Activated T-helper 2 cell treated with anti-CD3 and anti-CD28 coated beads, Interferon-gamma antibody, Interleukin-2, Interleukin-4, amounts not matched to agents 10 μg/mL and 5 μg/mL and 100 μg/mL, durations not matched to agents 14 hours and 24 hours and 36 hours (primary cell): Measurements from ENCODE around the gene MRM2. TPM values are rescaled to one million over a fixed set of nuclear protein-coding genes. Genes with fewer than 3 reads are reported as not detected.

Source experiments
- DNase-seq: peaks from one replicate; pipeline ENCODE4 v3.0.0; 2021; ENCODE audit warnings: low spot score
- H3K27ac Mint-ChIP-seq: one replicate; pipeline ENCODE4 v1.8.0; 2021; ENCODE audit warnings: mixed read lengths
- H3K27me3 Mint-ChIP-seq: one replicate; pipeline ENCODE4 v1.8.0; 2021; ENCODE audit warnings: low read depth, mixed read lengths
- H3K36me3 Mint-ChIP-seq: one replicate; pipeline ENCODE4 v1.8.0; 2021; ENCODE audit warnings: low read depth, mixed read lengths
- H3K4me1 Mint-ChIP-seq: one replicate; pipeline ENCODE4 v1.8.0; 2021; ENCODE audit warnings: low read depth, mixed read lengths
- H3K4me3 Mint-ChIP-seq: one replicate; pipeline ENCODE4 v1.8.0; 2021; ENCODE audit warnings: low read depth, mild to moderate bottlenecking, moderate library complexity, mixed read lengths
- H3K9me3 Mint-ChIP-seq: one replicate; pipeline ENCODE4 v1.8.0; 2021; ENCODE audit warnings: mixed read lengths
- intact Hi-C: fragments of 100-400 bp; cut with micrococcal nuclease; formaldehyde crosslinking; loops from one replicate; pipeline ENCODE4 v1.15.1; 2023
- total RNA-seq: library from RNA; stranded (reverse); gene quantifications from 2 replicates; pipeline ENCODE4 v1.2.3, GENCODE V29; 2022

MRM2 gene
- total RNA-seq, 1 donor from 2014 or later: 40.0 TPM

- intact Hi-C loops: no loop called here
Measured at GRCh38 chr7:2191016-2191415, 51.0 kb downstream of the MRM2 start.

GRCh38 chr7:2190531-2190930 lies 51.5 kb downstream of the MRM2 start:
- H3K27ac Mint-ChIP-seq: no peak overlapping the region
- H3K4me1 Mint-ChIP-seq: no peaks in the 10 kb centered on the region
- H3K27me3 Mint-ChIP-seq: no peaks in the 10 kb centered on the region
- peaks cover 34% of the 10 kb centered on the region for H3K36me3 Mint-ChIP-seq
- intact Hi-C loops: no loop called here
- peaks cover 3% of the 10 kb centered on the region for H3K9me3 Mint-ChIP-seq
- no peak for DNase-seq
- H3K4me3 Mint-ChIP-seq: no peak overlapping the region

More at GRCh38 chr7:2191016-2191415, 51.0 kb downstream of the MRM2 start:
- no peaks in the 10 kb centered on the region for H3K4me1 Mint-ChIP-seq
- no peaks in the 10 kb centered on the region for H3K27me3 Mint-ChIP-seq
- peaks cover 38% of the 10 kb centered on the region for H3K36me3 Mint-ChIP-seq
- H3K4me3 Mint-ChIP-seq: no peak overlapping the region
- no peak for DNase-seq
- peaks cover 5% of the 10 kb centered on the region for H3K9me3 Mint-ChIP-seq
- no peak overlapping the region for H3K27ac Mint-ChIP-seq

- intact Hi-C loops: no loop called here
- Mint-ChIP-seq H3K4me1 (no peaks in the 10 kb centered on the region), H3K27me3 (no peaks in the 10 kb centered on the region), H3K9me3 (no peaks in the 10 kb centered on the region), H3K4me3 (no peak overlapping the region), H3K27ac (no peak overlapping the region), H3K36me3 (peaks cover 20% of the 10 kb centered on the region)
- no peak for DNase-seq
Measured at GRCh38 chr7:2186166-2186565, 55.8 kb downstream of the MRM2 start.

- Mint-ChIP-seq H3K4me1 (no peaks in the 10 kb centered on the region), H3K27me3 (no peaks in the 10 kb centered on the region), H3K9me3 (no peaks in the 10 kb centered on the region), H3K27ac (no peak overlapping the region), H3K4me3 (no peak overlapping the region), H3K36me3 (peaks cover 20% of the 10 kb centered on the region)
- no peak for DNase-seq
- intact Hi-C loops: no loop called here
Measured at GRCh38 chr7:2185715-2186114, 56.3 kb downstream of the MRM2 start.

Other genes with a start within 250 kb of the MRM2 start
- 52.3 and 55.0 TPM in 2 replicates for gene MAD1L1, start 9.3 kb downstream of the MRM2 start, total RNA-seq
- 68.3 and 69.3 TPM in 2 replicates for gene NUDT1, start within 50 bp of the MRM2 start, total RNA-seq
- 31.8 and 38.7 TPM in 2 replicates for gene SNX8, start 72.2 kb upstream of the MRM2 start, total RNA-seq
- 242 and 245 TPM in 2 replicates for gene EIF3B, start 112.6 kb upstream of the MRM2 start, total RNA-seq
- gene CHST12, start 161.4 kb upstream of the MRM2 start, total RNA-seq: 9.8 and 11.8 TPM in 2 replicates
- not detected in 2 replicates for gene GRIFIN, start 234.2 kb upstream of the MRM2 start, total RNA-seq